ENCODE data around the gene GCN1. TPM values are rescaled to one million over a fixed set of nuclear protein-coding genes. Genes with fewer than 3 reads are reported as not detected.

Gene GCN1
- total and polyA plus RNA-seq, 2 of the 8 experiments (the other 6 are each of a cell fraction or from before 2014, with no cell fraction given) = 61.4 to 133 TPM

DNA sequence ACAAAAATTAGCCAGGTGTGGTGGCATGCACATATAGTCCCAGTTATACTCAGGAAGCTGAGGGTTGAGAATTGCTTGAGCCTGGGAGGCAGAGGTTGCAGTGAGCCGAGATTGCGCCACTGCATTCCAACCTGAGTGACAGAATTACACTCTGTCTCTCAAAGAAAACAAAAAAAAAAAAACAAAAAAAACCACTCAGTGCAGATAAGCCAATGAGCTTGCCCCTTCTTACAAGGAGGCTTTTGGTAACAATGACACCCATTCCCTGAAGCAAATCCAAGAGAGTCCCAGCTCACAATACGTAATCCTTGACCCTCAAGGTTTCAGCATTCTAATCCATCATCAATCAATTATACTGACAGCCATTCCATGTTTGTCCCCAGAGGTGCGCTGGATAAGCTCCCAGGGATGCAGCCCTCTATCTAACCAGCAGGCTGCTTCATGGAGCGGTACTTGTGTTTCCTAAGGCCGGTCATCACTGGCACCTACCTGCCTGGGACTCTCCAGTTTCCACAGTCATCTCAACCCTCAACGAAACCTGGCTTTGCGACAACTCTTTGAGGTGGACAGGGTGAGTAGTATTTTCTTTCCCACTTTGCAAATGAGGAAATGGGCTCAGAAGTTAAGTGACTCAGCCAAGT is 12.4 kb downstream of the GCN1 start:
- H4K91ac ChIP-seq (replicated peaks; ENCODE audit: insufficient read length, low read length) = no peak overlapping the region
- H4K8ac ChIP-seq (ENCODE audit: extremely low read depth, insufficient read depth, low read length) = no peak overlapping the region
- no peak overlapping the region for H3K4me2 ChIP-seq (ENCODE audit: insufficient read depth in 1 of 2, low read depth in 2 of 2, low read length in 2 of 2)
- DNase-seq (ENCODE audit: low read depth in 1 of 2, low spot score in 2 of 2) (no peak), FAIRE-seq (no peak)
- peaks cover 6 to 14% of the 10 kb centered on the region in 2 experiments for H4K20me1 ChIP-seq (replicated peaks in 1 of 2; ENCODE audit: control insufficient read depth in 1 of 2, insufficient read depth in 2 of 2, low read length in 2 of 2)
- no peak overlapping the region for H2AK5ac ChIP-seq (ENCODE audit: low read depth, low read length)
- no peak overlapping the region for H2BK20ac ChIP-seq (ENCODE audit: low read length)
- WGBS, 2 experiments (ENCODE audit: extremely low coverage in 1 of 2, insufficient coverage in 1 of 2, insufficient read length in 1 of 2, insufficient replicate concordance in 2 of 2, low coverage in 1 of 2, low lambda C conversion rate in 2 of 2, missing lambda C conversion rate in 1 of 2) = 93% methylated on average over 8 of the region's 8 CpGs; no CpG with 5 or more reads in 1 of the 2 experiments
- no peak overlapping the region for H3K9ac ChIP-seq (replicated peaks in 1 of 4; ENCODE audit: extremely low read depth in 1 of 4, low read depth in 3 of 4, low read length in 3 of 4)
- H3K79me2 ChIP-seq (ENCODE audit: control insufficient read depth in 1 of 2, insufficient read depth in 2 of 2, low read length in 2 of 2) = peaks cover 0 to 23% of the 10 kb centered on the region in 2 experiments; a peak in 2 of 4 replicates
- no peaks in the 10 kb centered on the region for H3K23me2 ChIP-seq (ENCODE audit: low read depth, low read length)
- no peak overlapping the region for H3K23ac ChIP-seq (ENCODE audit: insufficient read length)
- H3K27ac ChIP-seq (ENCODE audit: low read depth, low read length) = no peak overlapping the region
- no peak overlapping the region for H2BK12ac ChIP-seq (ENCODE audit: low read depth, low read length)
- no peak overlapping the region for H2BK5ac ChIP-seq (ENCODE audit: low read depth, low read length)
- no peak overlapping the region for H4K5ac ChIP-seq (ENCODE audit: insufficient read length, low read depth, low read length)
- no peak overlapping the region for H3K4me3 ChIP-seq (ENCODE audit: extremely low read depth in 1 of 4, insufficient read depth in 2 of 4, low read depth in 3 of 4, low read length in 4 of 4)
- H2BK120ac ChIP-seq (replicated peaks; ENCODE audit: low read depth, low read length) = no peak overlapping the region
- peaks cover 5% of the 10 kb centered on the region; the same call in 1 of the 2 replicates for H3K79me1 ChIP-seq (ENCODE audit: low read depth, low read length)
- H3K27me3 ChIP-seq (replicated peaks in 1 of 4; ENCODE audit: control insufficient read depth in 3 of 4, extremely low read depth in 1 of 4, insufficient read depth in 3 of 4, low read length in 3 of 4) = no peaks in the 10 kb centered on the region
- ChIA-PET POLR2A (ENCODE audit: partially characterized antibody) (interaction anchor here (0.6 to 20.9 kb wide), 8 partner anchors 9 to 109 kb away, joined by 3 to 358 read pairs (median 3); partner anchors contain the start of genes GCN1, RNU4-2 and RPLP0), CTCF (ENCODE audit: partially characterized antibody) (interaction anchor here (1.7 kb wide), 1 partner anchor 14 kb away, joined by 3 read pairs; no protein-coding TSS in a partner anchor)
- H3K4me1 ChIP-seq (replicated peaks in 1 of 4; ENCODE audit: control insufficient read depth in 3 of 4, insufficient read depth in 4 of 4, low read length in 3 of 4) = no peaks in the 10 kb centered on the region
- no peaks in the 10 kb centered on the region for H3K9me3 ChIP-seq (ENCODE audit: insufficient read depth in 2 of 2, low read depth in 1 of 2, low read length in 1 of 2)
- H3K56ac ChIP-seq (replicated peaks; ENCODE audit: insufficient read length, low read depth, low read length) = no peak overlapping the region
- no peak overlapping the region for H2BK15ac ChIP-seq (ENCODE audit: low read length)
- peaks cover 45 to 78% (median 70%) of the 10 kb centered on the region in 4 experiments for H3K36me3 ChIP-seq (ENCODE audit: control insufficient read depth in 2 of 4, insufficient read depth in 4 of 4, low read length in 3 of 4)
- H3K14ac ChIP-seq (ENCODE audit: insufficient read length) = no peak overlapping the region
- no peak overlapping the region for H2AFZ ChIP-seq (ENCODE audit: low read length)
- no peak overlapping the region for H3K4ac ChIP-seq (replicated peaks; ENCODE audit: insufficient read length, low read depth, low read length)
- H3K18ac ChIP-seq (ENCODE audit: extremely low read depth, low read length) = no peak overlapping the region
- no peak for TF ChIP-seq KDM1A (IDR thresholded peaks at IDR 0.05; ENCODE audit: borderline replicate concordance, low read length)
- no peak for TF ChIP-seq SAP30 (IDR thresholded peaks at IDR 0.05; ENCODE audit: insufficient read depth, insufficient replicate concordance, low read length)
- TF ChIP-seq TAF7 (optimal IDR thresholded peaks at IDR 0.05; ENCODE audit: borderline replicate concordance, low read depth, low read length) = no peak
- no peak for TF ChIP-seq MAFK (IDR thresholded peaks at IDR 0.05; ENCODE audit: low read depth, low read length)
- TF ChIP-seq TBP (IDR thresholded peaks at IDR 0.05; ENCODE audit: low read depth, low read length) = no peak
- no peak for TF ChIP-seq TEAD4 (IDR thresholded peaks at IDR 0.05; ENCODE audit: low read depth, low read length)
- TF ChIP-seq ATF2 (IDR thresholded peaks at IDR 0.05; ENCODE audit: low read length) = no peak
- no peak for TF ChIP-seq TCF12 (IDR thresholded peaks at IDR 0.05; ENCODE audit: low read depth, low read length)
- TF ChIP-seq SP4 (IDR thresholded peaks at IDR 0.05; ENCODE audit: low read length) = no peak
- no peak for TF ChIP-seq KDM5A (IDR thresholded peaks at IDR 0.05; ENCODE audit: low read length)
- TF ChIP-seq SP1 (IDR thresholded peaks at IDR 0.05; ENCODE audit: low read depth, low read length) = no peak

Data from H1 (cell line).